Mesenchymal stem cell (in vitro differentiated cells and primary cell): ENCODE data around the gene IFIT3.

Experiments used
- DNase-seq: peaks from one replicate; pipeline ENCODE4 v3.0.0-alpha.2; 2013
- H2AFZ ChIP-seq: one replicate; pipeline ENCODE4 v1.6.1; 2013; ENCODE audit warnings: low read depth, mild to moderate bottlenecking, control low read depth, inconsistent platforms, low read length, moderate library complexity
- H2AK5ac ChIP-seq: 2 replicates; pipeline ENCODE4 v1.6.1; 2013; ENCODE audit warnings: low read length, moderate library complexity, mild to moderate bottlenecking, inconsistent platforms; ENCODE audit not compliant: severe bottlenecking
- H2BK120ac ChIP-seq: one replicate; pipeline ENCODE4 v1.6.1; 2013; ENCODE audit warnings: low read depth, mild to moderate bottlenecking, inconsistent platforms, low read length, moderate library complexity
- H2BK12ac ChIP-seq, 2 experiments: one replicate each; pipeline ENCODE4 v1.6.1; 2013; ENCODE audit warnings: inconsistent platforms in 2 of 2, low read length in 2 of 2, mild to moderate bottlenecking in 2 of 2, moderate library complexity in 2 of 2, control low read depth in 1 of 2
- H2BK15ac ChIP-seq: one replicate; pipeline ENCODE4 v1.6.1; 2013; ENCODE audit warnings: mild to moderate bottlenecking, low read depth, inconsistent platforms; ENCODE audit not compliant: poor library complexity, severe bottlenecking
- H2BK5ac ChIP-seq: 2 replicates; pipeline ENCODE4 v1.6.1; 2013; ENCODE audit warnings: low read depth, mild to moderate bottlenecking, low read length, control low read depth, inconsistent platforms; ENCODE audit not compliant: poor library complexity, severe bottlenecking
- H3K14ac ChIP-seq, 2 experiments: one replicate each; pipeline ENCODE4 v1.6.1; 2013; ENCODE audit warnings: inconsistent platforms in 2 of 2, low read length in 2 of 2, control low read depth in 1 of 2, mild to moderate bottlenecking in 1 of 2, moderate library complexity in 1 of 2
- H3K18ac ChIP-seq, 2 experiments: one replicate each; pipeline ENCODE4 v1.6.1; 2013; ENCODE audit warnings: inconsistent platforms in 2 of 2, low read length in 2 of 2, control low read depth in 1 of 2, low read depth in 1 of 2, mild to moderate bottlenecking in 1 of 2
- H3K23ac ChIP-seq, 2 experiments: one replicate each; pipeline ENCODE4 v1.6.1; 2013; ENCODE audit warnings: inconsistent platforms in 2 of 2, low read length in 2 of 2, mild to moderate bottlenecking in 2 of 2, moderate library complexity in 2 of 2, control low read depth in 1 of 2
- H3K27ac ChIP-seq: 2 replicates; pipeline ENCODE4 v1.5.1; 2013; ENCODE audit warnings: mild to moderate bottlenecking, moderate library complexity, low read length, control low read depth, inconsistent platforms; ENCODE audit not compliant: poor library complexity, severe bottlenecking
- H3K27me3 ChIP-seq, 2 experiments: 2 replicates each; pipeline versions ENCODE4 v1.6.1 to v1.7.0; 2013; ENCODE audit warnings: low read length in 2 of 2, mild to moderate bottlenecking in 2 of 2, moderate library complexity in 2 of 2, control low read depth in 1 of 2, inconsistent platforms in 1 of 2; ENCODE audit not compliant: control insufficient read depth in 1 of 2, insufficient read depth in 1 of 2
- H3K36me3 ChIP-seq, 2 experiments: 2 replicates each; pipeline versions ENCODE4 v1.6.1 to v1.7.0; 2013; ENCODE audit warnings: low read length in 2 of 2, control low read depth in 1 of 2, inconsistent platforms in 1 of 2, low read depth in 1 of 2, mild to moderate bottlenecking in 1 of 2; ENCODE audit not compliant: insufficient read depth in 2 of 2, control insufficient read depth in 1 of 2
- H3K4ac ChIP-seq, 2 experiments: one replicate each; pipeline ENCODE4 v1.6.1; 2013; ENCODE audit warnings: inconsistent platforms in 2 of 2, low read length in 2 of 2, mild to moderate bottlenecking in 2 of 2, moderate library complexity in 2 of 2, control low read depth in 1 of 2, low read depth in 1 of 2
- H3K4me1 ChIP-seq: 2 replicates; pipeline ENCODE4 v1.6.1; 2013; ENCODE audit warnings: low read depth, low read length, control low read depth; ENCODE audit not compliant: control insufficient read depth, insufficient read depth
- H3K4me2 ChIP-seq: 2 replicates; pipeline ENCODE4 v1.6.1; 2013; ENCODE audit warnings: low read length, mild to moderate bottlenecking, inconsistent platforms; ENCODE audit not compliant: poor library complexity, severe bottlenecking
- H3K4me3 ChIP-seq, 2 experiments: 2 replicates each; pipeline versions ENCODE4 v1.5.1 to v1.7.0; 2013; ENCODE audit warnings: low read length in 2 of 2, mild to moderate bottlenecking in 2 of 2, control low read depth in 1 of 2, low read depth in 1 of 2; ENCODE audit not compliant: insufficient read depth in 1 of 2
- H3K79me1 ChIP-seq: replicated peaks from 2 replicates; pipeline ENCODE4 v1.6.1; 2013; ENCODE audit warnings: mild to moderate bottlenecking, control low read depth, low read length, inconsistent platforms; ENCODE audit not compliant: poor library complexity, severe bottlenecking
- H3K9ac ChIP-seq: 2 replicates; pipeline ENCODE4 v1.7.0; 2013; ENCODE audit warnings: mild to moderate bottlenecking, low read length, moderate library complexity
- H3K9me3 ChIP-seq: 2 replicates; pipeline ENCODE4 v1.7.0; 2013; ENCODE audit warnings: mild to moderate bottlenecking, low read length; ENCODE audit not compliant: control insufficient read depth
- H4K8ac ChIP-seq: one replicate; pipeline ENCODE4 v1.6.1; 2013; ENCODE audit warnings: inconsistent platforms, mild to moderate bottlenecking, low read length, moderate library complexity
- H4K91ac ChIP-seq: one replicate; pipeline ENCODE4 v1.6.1; 2013; ENCODE audit warnings: mild to moderate bottlenecking, low read length, inconsistent platforms
- WGBS: methylation state at CpG from one replicate; pipeline ENCODE4 v1.1.7; 2013; ENCODE audit warnings: mixed read lengths; 5-methylcytosine and 5-hydroxymethylcytosine counted together

The IFIT3 gene

DNA sequence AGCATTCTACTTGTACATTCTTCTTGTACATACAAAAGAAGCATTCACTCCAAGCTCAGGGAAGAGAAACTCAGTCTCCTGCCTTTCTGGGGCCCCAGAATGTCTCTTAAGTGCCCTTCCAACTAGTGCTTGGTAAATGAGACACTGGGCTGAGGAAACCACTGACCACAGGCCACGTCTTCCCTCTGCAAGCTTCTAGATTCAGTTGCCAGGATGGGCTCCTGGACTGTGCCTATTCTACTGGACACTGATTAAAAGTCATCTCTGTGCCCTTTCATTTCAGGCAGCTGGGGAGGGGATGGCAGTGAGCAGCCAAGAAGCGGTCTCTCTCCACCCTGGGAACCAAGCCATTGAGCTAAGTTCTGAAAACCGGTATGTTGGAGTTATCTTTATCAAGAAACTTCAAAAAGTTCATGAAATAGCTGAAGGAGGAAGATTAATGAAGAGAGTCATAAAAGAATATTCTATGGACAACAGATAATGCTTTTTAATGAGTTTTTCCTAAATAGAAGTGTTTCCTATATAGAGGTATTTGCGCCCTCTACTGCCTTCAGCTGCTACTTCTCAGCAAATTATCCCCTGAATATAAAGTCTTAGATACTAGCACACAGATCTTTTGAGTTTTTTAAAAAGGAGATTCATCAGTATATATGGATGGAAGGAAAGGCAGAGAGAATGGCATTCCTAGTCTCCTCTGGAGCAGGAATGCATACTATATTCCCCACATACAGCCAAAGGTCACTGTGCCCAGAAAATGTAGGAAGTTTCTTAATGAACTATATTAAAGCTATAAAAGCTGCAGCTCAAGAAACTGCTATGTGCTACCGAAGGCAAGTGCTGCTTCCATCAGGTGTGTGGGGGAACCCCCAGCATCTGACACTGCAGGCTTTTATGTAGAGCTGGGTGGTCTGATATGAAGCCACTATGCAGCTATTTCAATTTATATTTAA, 41.6 kb downstream of the IFIT3 start:
- Histone ChIP-seq H4K8ac (peak overlapping the region; percentile 19), H3K4ac (peak overlapping the region in 1 of 2 experiments; percentile 30), H3K9ac (peak overlapping the region; percentile 61), H2BK15ac (no peak overlapping the region), H3K14ac (no peak overlapping the region), H3K23ac (no peak overlapping the region), H3K36me3 (no peaks in the 10 kb centered on the region), H3K4me1 (peaks cover 4% of the 10 kb centered on the region), H2BK5ac (no peak overlapping the region), H3K4me3 (no peak overlapping the region), H2AFZ (no peak overlapping the region), H3K18ac (no peak overlapping the region), H3K79me1 (no peaks in the 10 kb centered on the region), H2BK120ac (no peak overlapping the region), H3K27ac (no peak overlapping the region), H2BK12ac (peak overlapping the region; percentile 38 to 57), H3K9me3 (no peaks in the 10 kb centered on the region), H4K91ac (no peak overlapping the region), H2AK5ac (peak overlapping the region; percentile 73), H3K4me2 (no peak overlapping the region), H3K27me3 (no peaks in the 10 kb centered on the region)
- 95% methylated on average over 4 of the region's 5 CpGs for WGBS
- peak; percentile 49 for DNase-seq

DNA sequence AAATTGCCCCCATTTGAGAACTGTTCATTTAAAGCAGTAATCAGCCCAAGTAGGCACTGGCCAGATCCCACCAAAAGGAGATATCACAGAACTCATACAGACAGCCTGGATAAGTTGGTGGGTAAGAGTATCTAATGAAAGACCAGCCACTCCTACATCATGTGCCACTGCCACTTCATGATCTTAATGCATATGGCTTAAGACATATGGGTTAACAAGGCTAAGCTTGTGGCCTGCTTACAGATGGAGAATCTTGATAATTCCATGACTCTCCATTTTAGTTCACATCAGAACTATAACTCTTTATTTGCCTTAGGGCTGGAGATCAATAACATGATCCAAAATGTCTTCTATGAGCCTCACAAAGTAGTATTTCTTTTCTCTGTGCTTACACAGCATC, 43.3 kb downstream of the IFIT3 start:
- Histone ChIP-seq H3K4me1 (peaks cover 5% of the 10 kb centered on the region), H2AFZ (no peak overlapping the region), H3K36me3 (no peaks in the 10 kb centered on the region), H2BK15ac (no peak overlapping the region), H3K4ac (no peak overlapping the region), H3K27ac (no peak overlapping the region), H2BK5ac (no peak overlapping the region), H4K91ac (no peak overlapping the region), H2BK120ac (no peak overlapping the region), H3K23ac (no peak overlapping the region), H3K9ac (no peak overlapping the region), H2BK12ac (peak overlapping the region in 1 of 2 experiments; percentile 54), H4K8ac (no peak overlapping the region), H3K18ac (no peak overlapping the region), H3K9me3 (no peaks in the 10 kb centered on the region), H2AK5ac (no peak overlapping the region), H3K4me2 (no peak overlapping the region), H3K79me1 (no peaks in the 10 kb centered on the region), H3K4me3 (no peak overlapping the region), H3K14ac (no peak overlapping the region), H3K27me3 (no peaks in the 10 kb centered on the region)
- no peak for DNase-seq

DNA sequence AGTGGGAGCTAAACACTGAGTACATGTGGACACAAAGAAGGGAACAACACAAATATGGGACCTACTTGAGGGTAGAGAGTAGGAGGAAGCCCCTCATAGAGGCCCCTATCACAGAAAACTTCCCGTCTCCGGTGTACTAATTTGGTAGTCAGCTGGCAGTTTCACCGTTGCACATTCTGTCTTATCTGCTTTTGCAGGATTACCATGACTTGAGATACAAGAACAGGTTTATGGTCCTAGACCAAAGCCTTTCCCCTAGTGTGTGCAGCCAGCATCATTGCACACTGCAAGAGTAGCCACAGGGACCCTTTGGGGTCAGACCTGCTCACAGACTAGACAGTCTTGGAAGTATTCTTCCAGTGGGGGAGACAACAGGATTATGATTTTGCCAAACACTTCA, 44.2 kb downstream of the IFIT3 start:
- Histone ChIP-seq H2BK120ac (no peak overlapping the region), H3K23ac (no peak overlapping the region), H3K4ac (no peak overlapping the region), H3K9me3 (no peaks in the 10 kb centered on the region), H3K4me2 (no peak overlapping the region), H2BK5ac (no peak overlapping the region), H2AK5ac (no peak overlapping the region), H3K27ac (no peak overlapping the region), H2AFZ (no peak overlapping the region), H3K27me3 (no peaks in the 10 kb centered on the region), H4K8ac (no peak overlapping the region), H3K36me3 (no peaks in the 10 kb centered on the region), H3K18ac (no peak overlapping the region), H2BK15ac (no peak overlapping the region), H3K4me1 (peaks cover 5% of the 10 kb centered on the region), H2BK12ac (peak overlapping the region in 1 of 2 experiments; percentile 23), H3K14ac (no peak overlapping the region), H4K91ac (no peak overlapping the region), H3K9ac (no peak overlapping the region), H3K4me3 (no peak overlapping the region), H3K79me1 (no peaks in the 10 kb centered on the region)
- no peak for DNase-seq
- 89% methylated on average over 3 of the region's 3 CpGs for WGBS

GRCh38 chr10:89373916-89374711, 46.3 kb downstream of the IFIT3 start:
- H3K9me3 ChIP-seq: no peaks in the 10 kb centered on the region
- H3K18ac ChIP-seq: peak overlapping the region in 1 of 2 experiments; percentile 34
- H2AFZ ChIP-seq: no peak overlapping the region
- no peak overlapping the region for H2BK15ac ChIP-seq
- peak; percentile 86 for DNase-seq
- no peak overlapping the region for H2BK120ac ChIP-seq
- no peak overlapping the region for H4K8ac ChIP-seq
- H3K79me1 ChIP-seq: no peaks in the 10 kb centered on the region
- H3K36me3 ChIP-seq: no peaks in the 10 kb centered on the region
- peak overlapping the region; percentile 77 for H3K9ac ChIP-seq
- peaks cover 3% of the 10 kb centered on the region for H3K4me1 ChIP-seq
- no peak overlapping the region for H2BK5ac ChIP-seq
- 80% methylated on average over 3 of the region's 3 CpGs for WGBS
- H3K27ac ChIP-seq: no peak overlapping the region
- H2AK5ac ChIP-seq: no peak overlapping the region
- no peak overlapping the region for H3K4ac ChIP-seq
- no peak overlapping the region for H4K91ac ChIP-seq
- H3K4me2 ChIP-seq: no peak overlapping the region
- no peak overlapping the region for H3K14ac ChIP-seq
- peak overlapping the region in 1 of 2 experiments; percentile 36 for H3K4me3 ChIP-seq
- no peak overlapping the region for H2BK12ac ChIP-seq
- H3K23ac ChIP-seq: no peak overlapping the region
- H3K27me3 ChIP-seq: no peaks in the 10 kb centered on the region
